Mesenchymal stem cell (in vitro differentiated cells and primary cell): ENCODE measurements around the gene DCBLD1.

Source experiments
- DNase-seq: peaks from one replicate; pipeline ENCODE4 v3.0.0-alpha.2; 2013
- H2AFZ ChIP-seq: one replicate; pipeline ENCODE4 v1.6.1; 2013; ENCODE audit warnings: low read depth, mild to moderate bottlenecking, control low read depth, inconsistent platforms, low read length, moderate library complexity
- H2AK5ac ChIP-seq: 2 replicates; pipeline ENCODE4 v1.6.1; 2013; ENCODE audit warnings: low read length, moderate library complexity, mild to moderate bottlenecking, inconsistent platforms; ENCODE audit not compliant: severe bottlenecking
- H2BK120ac ChIP-seq: one replicate; pipeline ENCODE4 v1.6.1; 2013; ENCODE audit warnings: low read depth, mild to moderate bottlenecking, inconsistent platforms, low read length, moderate library complexity
- H2BK12ac ChIP-seq, 2 experiments: one replicate each; pipeline ENCODE4 v1.6.1; 2013; ENCODE audit warnings: inconsistent platforms in 2 of 2, low read length in 2 of 2, mild to moderate bottlenecking in 2 of 2, moderate library complexity in 2 of 2, control low read depth in 1 of 2
- H2BK15ac ChIP-seq: one replicate; pipeline ENCODE4 v1.6.1; 2013; ENCODE audit warnings: mild to moderate bottlenecking, low read depth, inconsistent platforms; ENCODE audit not compliant: poor library complexity, severe bottlenecking
- H2BK5ac ChIP-seq: 2 replicates; pipeline ENCODE4 v1.6.1; 2013; ENCODE audit warnings: low read depth, mild to moderate bottlenecking, low read length, control low read depth, inconsistent platforms; ENCODE audit not compliant: poor library complexity, severe bottlenecking
- H3K14ac ChIP-seq, 2 experiments: one replicate each; pipeline ENCODE4 v1.6.1; 2013; ENCODE audit warnings: inconsistent platforms in 2 of 2, low read length in 2 of 2, control low read depth in 1 of 2, mild to moderate bottlenecking in 1 of 2, moderate library complexity in 1 of 2
- H3K18ac ChIP-seq, 2 experiments: one replicate each; pipeline ENCODE4 v1.6.1; 2013; ENCODE audit warnings: inconsistent platforms in 2 of 2, low read length in 2 of 2, control low read depth in 1 of 2, low read depth in 1 of 2, mild to moderate bottlenecking in 1 of 2
- H3K23ac ChIP-seq, 2 experiments: one replicate each; pipeline ENCODE4 v1.6.1; 2013; ENCODE audit warnings: inconsistent platforms in 2 of 2, low read length in 2 of 2, mild to moderate bottlenecking in 2 of 2, moderate library complexity in 2 of 2, control low read depth in 1 of 2
- H3K27ac ChIP-seq: 2 replicates; pipeline ENCODE4 v1.5.1; 2013; ENCODE audit warnings: mild to moderate bottlenecking, moderate library complexity, low read length, control low read depth, inconsistent platforms; ENCODE audit not compliant: poor library complexity, severe bottlenecking
- H3K27me3 ChIP-seq, 2 experiments: 2 replicates each; pipeline versions ENCODE4 v1.6.1 to v1.7.0; 2013; ENCODE audit warnings: low read length in 2 of 2, mild to moderate bottlenecking in 2 of 2, moderate library complexity in 2 of 2, control low read depth in 1 of 2, inconsistent platforms in 1 of 2; ENCODE audit not compliant: control insufficient read depth in 1 of 2, insufficient read depth in 1 of 2
- H3K36me3 ChIP-seq, 2 experiments: 2 replicates each; pipeline versions ENCODE4 v1.6.1 to v1.7.0; 2013; ENCODE audit warnings: low read length in 2 of 2, control low read depth in 1 of 2, inconsistent platforms in 1 of 2, low read depth in 1 of 2, mild to moderate bottlenecking in 1 of 2; ENCODE audit not compliant: insufficient read depth in 2 of 2, control insufficient read depth in 1 of 2
- H3K4ac ChIP-seq, 2 experiments: one replicate each; pipeline ENCODE4 v1.6.1; 2013; ENCODE audit warnings: inconsistent platforms in 2 of 2, low read length in 2 of 2, mild to moderate bottlenecking in 2 of 2, moderate library complexity in 2 of 2, control low read depth in 1 of 2, low read depth in 1 of 2
- H3K4me1 ChIP-seq: 2 replicates; pipeline ENCODE4 v1.6.1; 2013; ENCODE audit warnings: low read depth, low read length, control low read depth; ENCODE audit not compliant: control insufficient read depth, insufficient read depth
- H3K4me2 ChIP-seq: 2 replicates; pipeline ENCODE4 v1.6.1; 2013; ENCODE audit warnings: low read length, mild to moderate bottlenecking, inconsistent platforms; ENCODE audit not compliant: poor library complexity, severe bottlenecking
- H3K4me3 ChIP-seq, 2 experiments: 2 replicates each; pipeline versions ENCODE4 v1.5.1 to v1.7.0; 2013; ENCODE audit warnings: low read length in 2 of 2, mild to moderate bottlenecking in 2 of 2, control low read depth in 1 of 2, low read depth in 1 of 2; ENCODE audit not compliant: insufficient read depth in 1 of 2
- H3K79me1 ChIP-seq: replicated peaks from 2 replicates; pipeline ENCODE4 v1.6.1; 2013; ENCODE audit warnings: mild to moderate bottlenecking, control low read depth, low read length, inconsistent platforms; ENCODE audit not compliant: poor library complexity, severe bottlenecking
- H3K9ac ChIP-seq: 2 replicates; pipeline ENCODE4 v1.7.0; 2013; ENCODE audit warnings: mild to moderate bottlenecking, low read length, moderate library complexity
- H3K9me3 ChIP-seq: 2 replicates; pipeline ENCODE4 v1.7.0; 2013; ENCODE audit warnings: mild to moderate bottlenecking, low read length; ENCODE audit not compliant: control insufficient read depth
- H4K8ac ChIP-seq: one replicate; pipeline ENCODE4 v1.6.1; 2013; ENCODE audit warnings: inconsistent platforms, mild to moderate bottlenecking, low read length, moderate library complexity
- H4K91ac ChIP-seq: one replicate; pipeline ENCODE4 v1.6.1; 2013; ENCODE audit warnings: mild to moderate bottlenecking, low read length, inconsistent platforms
- WGBS: methylation state at CpG from one replicate; pipeline ENCODE4 v1.1.7; 2013; ENCODE audit warnings: mixed read lengths; 5-methylcytosine and 5-hydroxymethylcytosine counted together

The DCBLD1 gene

DNA sequence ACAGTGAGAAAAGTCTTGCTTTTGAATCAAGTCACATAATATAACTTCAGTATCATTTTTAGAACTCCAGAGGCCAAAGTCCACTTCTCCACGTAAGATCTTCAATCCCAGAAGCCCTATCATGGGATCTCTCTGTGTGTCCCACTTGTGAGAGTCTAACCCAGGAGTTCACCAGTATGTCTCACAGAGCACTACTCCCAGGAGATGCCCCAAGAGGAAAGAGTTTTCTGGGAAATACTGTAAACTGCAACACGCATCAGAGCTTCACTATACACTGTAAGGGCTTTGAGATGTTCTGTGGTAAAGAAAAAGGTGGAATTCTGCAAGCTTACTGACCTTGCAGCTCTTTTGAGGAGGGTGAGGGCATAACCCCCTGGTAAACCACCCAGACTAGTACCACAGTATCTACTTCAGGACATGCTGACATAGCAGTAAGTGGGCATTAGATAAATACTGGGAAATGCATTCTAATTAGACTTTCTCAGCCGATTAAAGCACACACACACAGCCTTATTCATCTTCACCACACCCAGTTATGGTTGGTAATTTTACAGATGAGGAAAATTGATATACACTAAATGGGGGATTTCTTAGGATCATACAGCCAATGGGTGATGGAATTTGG, 12.3 kb downstream of the DCBLD1 start:
- peak; percentile 83 for DNase-seq
- peak overlapping the region; percentile 6 for H4K91ac ChIP-seq
- H3K14ac ChIP-seq, result no peak overlapping the region
- peak overlapping the region; percentile 64 for H3K9ac ChIP-seq
- peak overlapping the region in 1 of 2 experiments; percentile 26 for H3K4me3 ChIP-seq
- no peak overlapping the region for H2BK15ac ChIP-seq
- H2BK120ac ChIP-seq, result no peak overlapping the region
- peak overlapping the region; percentile 39 for H3K27ac ChIP-seq
- H3K27me3 ChIP-seq, result no peaks in the 10 kb centered on the region
- H3K4me1 ChIP-seq, result peaks cover 3% of the 10 kb centered on the region
- 7% methylated on average over 1 of the region's 3 CpGs for WGBS
- H3K4me2 ChIP-seq, result no peak overlapping the region
- H3K9me3 ChIP-seq, result no peaks in the 10 kb centered on the region
- H4K8ac ChIP-seq, result no peak overlapping the region
- H3K36me3 ChIP-seq, result no peaks in the 10 kb centered on the region
- H3K4ac ChIP-seq, result peak overlapping the region in 1 of 2 experiments; percentile 3
- no peak overlapping the region for H3K23ac ChIP-seq
- H3K18ac ChIP-seq, result peak overlapping the region; percentile 26 to 95
- no peak overlapping the region for H2BK12ac ChIP-seq
- H3K79me1 ChIP-seq, result no peaks in the 10 kb centered on the region
- H2BK5ac ChIP-seq, result no peak overlapping the region
- H2AFZ ChIP-seq, result no peak overlapping the region
- H2AK5ac ChIP-seq, result peak overlapping the region; percentile 8

DNA sequence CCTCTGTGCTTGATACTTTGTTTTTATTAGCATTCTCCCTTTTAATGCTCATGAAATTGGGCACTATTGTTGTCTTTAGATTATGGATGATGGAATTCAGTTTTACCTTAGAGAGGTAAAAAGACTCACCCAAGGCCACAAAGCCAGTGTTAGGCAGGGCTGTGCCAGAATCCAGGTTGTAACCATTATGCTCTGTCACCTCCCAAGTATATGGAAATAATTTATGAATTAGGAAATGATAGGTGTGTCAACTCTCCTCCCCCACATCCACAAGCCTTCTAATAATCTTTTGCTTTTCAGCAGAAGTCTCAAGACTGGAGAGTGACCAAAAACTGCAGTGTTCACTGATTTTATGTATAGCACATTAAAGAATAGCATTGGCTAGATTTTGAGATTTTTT, 13.0 kb downstream of the DCBLD1 start:
- Histone ChIP-seq H3K14ac (no peak overlapping the region), H2AK5ac (peak overlapping the region; percentile 84), H3K4me2 (no peak overlapping the region), H3K9me3 (no peaks in the 10 kb centered on the region), H3K4me1 (peaks cover 3% of the 10 kb centered on the region), H3K9ac (peak overlapping the region; percentile 64), H3K27me3 (no peaks in the 10 kb centered on the region), H3K4ac (peak overlapping the region in 1 of 2 experiments; percentile 61), H2BK12ac (peak overlapping the region in 1 of 2 experiments; percentile 39), H2BK15ac (no peak overlapping the region), H3K36me3 (no peaks in the 10 kb centered on the region), H4K8ac (no peak overlapping the region), H3K18ac (peak overlapping the region; percentile 68 to 80), H3K4me3 (no peak overlapping the region), H2BK5ac (no peak overlapping the region), H3K79me1 (no peaks in the 10 kb centered on the region), H3K27ac (peak overlapping the region; percentile 41), H2AFZ (no peak overlapping the region), H4K91ac (no peak overlapping the region), H3K23ac (no peak overlapping the region), H2BK120ac (peak overlapping the region; percentile 9)
- no peak for DNase-seq

DNA sequence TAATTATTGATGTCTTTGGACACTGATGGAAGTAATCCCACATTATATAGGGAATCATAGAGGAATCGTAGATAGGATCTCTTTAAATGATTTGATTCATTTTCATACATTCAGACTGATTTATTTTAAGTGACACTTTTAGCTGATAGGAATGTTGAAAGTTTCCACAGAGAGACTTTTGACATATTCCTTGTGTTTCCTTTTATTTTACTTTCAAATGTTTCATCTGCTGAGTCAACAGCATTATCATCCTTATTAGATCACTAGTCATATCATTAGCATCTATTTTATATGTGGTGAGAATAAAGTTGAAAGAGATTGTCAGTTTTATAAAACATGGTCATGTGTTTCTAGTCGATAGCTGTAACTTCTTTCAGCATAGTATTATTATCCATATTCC, 13.4 kb downstream of the DCBLD1 start:
- Histone ChIP-seq H2BK5ac (no peak overlapping the region), H2AFZ (no peak overlapping the region), H3K36me3 (no peaks in the 10 kb centered on the region), H3K14ac (no peak overlapping the region), H3K9ac (peak overlapping the region; percentile 64), H2BK12ac (no peak overlapping the region), H3K4me2 (no peak overlapping the region), H2BK15ac (no peak overlapping the region), H3K9me3 (no peaks in the 10 kb centered on the region), H3K4me1 (peaks cover 3% of the 10 kb centered on the region), H2BK120ac (no peak overlapping the region), H4K8ac (no peak overlapping the region), H3K18ac (no peak overlapping the region), H3K4ac (no peak overlapping the region), H3K23ac (no peak overlapping the region), H4K91ac (no peak overlapping the region), H3K27ac (no peak overlapping the region), H3K4me3 (no peak overlapping the region), H3K27me3 (no peaks in the 10 kb centered on the region), H2AK5ac (no peak overlapping the region), H3K79me1 (no peaks in the 10 kb centered on the region)
- no CpG with 5 or more reads among the region's 2 CpGs for WGBS
- peak; percentile 44 for DNase-seq

DNA sequence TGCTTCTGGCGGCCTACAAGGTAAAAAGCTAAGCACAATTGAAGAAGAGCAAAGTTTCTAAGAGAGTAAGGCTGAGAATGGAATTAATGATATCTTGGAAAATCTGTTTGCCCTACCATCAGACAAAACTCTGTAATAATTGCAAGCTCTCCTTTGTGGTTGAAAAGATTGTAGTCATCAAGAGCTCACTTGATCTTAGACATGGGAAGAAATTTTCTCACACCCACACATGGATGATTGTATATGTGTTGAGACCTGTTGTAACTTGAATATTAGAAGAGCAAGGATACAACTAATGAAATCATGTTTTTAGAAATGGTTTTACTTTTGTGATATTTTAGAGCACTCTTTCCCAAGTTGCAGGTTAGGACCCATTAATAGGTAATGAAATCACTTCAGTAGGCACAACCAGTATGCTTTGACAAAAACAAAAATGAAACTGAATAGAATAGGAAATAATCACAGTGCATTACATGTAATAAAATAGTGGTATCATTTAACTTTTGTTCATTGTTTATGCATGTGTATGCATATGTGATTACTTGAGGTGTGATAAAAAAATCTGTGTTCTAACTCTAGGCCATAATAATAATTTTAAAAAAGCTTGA, 14.0 kb downstream of the DCBLD1 start:
- Histone ChIP-seq H2BK15ac (no peak overlapping the region), H3K4me2 (no peak overlapping the region), H2BK12ac (no peak overlapping the region), H3K18ac (no peak overlapping the region), H2AK5ac (no peak overlapping the region), H2AFZ (no peak overlapping the region), H3K23ac (no peak overlapping the region), H3K36me3 (peaks cover 0 to 3% of the 10 kb centered on the region in 2 experiments), H2BK5ac (no peak overlapping the region), H4K91ac (no peak overlapping the region), H3K4me3 (peak overlapping the region in 1 of 2 experiments; percentile 4), H2BK120ac (no peak overlapping the region), H4K8ac (no peak overlapping the region), H3K27me3 (no peaks in the 10 kb centered on the region), H3K9me3 (no peaks in the 10 kb centered on the region), H3K4ac (no peak overlapping the region), H3K79me1 (peaks cover 1% of the 10 kb centered on the region), H3K9ac (peak overlapping the region; percentile 64), H3K27ac (peak overlapping the region; percentile 73), H3K14ac (no peak overlapping the region), H3K4me1 (peaks cover 3% of the 10 kb centered on the region)
- 92% methylated on average over 1 of the region's 1 CpG for WGBS
- peak; percentile 78 for DNase-seq
